GM18873 (cell line): ENCODE data around the gene SHISA7.
"Not testable (repeated sequence)": the region's sequence is repeated elsewhere in the genome, so short reads cannot be mapped to it uniquely, and the experiment has no call there.

ENCODE experiments used
- ATAC-seq: cut with Tn5 transposase; IDR thresholded peaks from one replicate; pipeline ENCODE4 v1.9.1; 2021; ENCODE audit warnings: mild to moderate bottlenecking, moderate library complexity, moderate number of reproducible peaks; ENCODE audit not compliant: unreplicated experiment, low FRiP score

SHISA7 gene

GRCh38 chr19:55448175-55448490, 5.0 kb upstream of the SHISA7 start:
- not testable (repeated sequence) for ATAC-seq

GRCh38 chr19:55447421-55448174, 4.5 kb upstream of the SHISA7 start:
- no peak for ATAC-seq

- no peak for ATAC-seq
Measured at GRCh38 chr19:55446060-55446459, 3.0 kb upstream of the SHISA7 start.

DNA sequence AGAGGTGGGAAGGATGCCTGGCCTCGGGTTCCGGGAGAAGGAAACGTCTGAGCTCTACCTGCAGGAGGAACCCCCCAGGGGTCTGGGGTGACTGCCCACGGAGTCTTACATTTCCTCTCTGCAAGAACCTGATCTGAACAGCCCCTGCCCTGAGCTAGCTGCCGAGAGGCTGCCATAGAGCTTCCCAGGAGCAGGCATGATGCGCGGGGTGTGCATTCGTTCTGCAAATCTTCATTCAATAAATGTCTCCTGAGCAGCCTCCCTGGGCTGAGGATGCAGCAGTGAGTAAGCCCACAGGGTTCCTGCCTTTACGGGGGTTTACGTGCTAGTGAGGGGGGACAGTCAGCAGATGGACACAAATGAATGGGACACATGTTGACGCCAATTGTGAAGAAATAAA, 1.5 kb upstream of the SHISA7 start:
- no peak for ATAC-seq

DNA sequence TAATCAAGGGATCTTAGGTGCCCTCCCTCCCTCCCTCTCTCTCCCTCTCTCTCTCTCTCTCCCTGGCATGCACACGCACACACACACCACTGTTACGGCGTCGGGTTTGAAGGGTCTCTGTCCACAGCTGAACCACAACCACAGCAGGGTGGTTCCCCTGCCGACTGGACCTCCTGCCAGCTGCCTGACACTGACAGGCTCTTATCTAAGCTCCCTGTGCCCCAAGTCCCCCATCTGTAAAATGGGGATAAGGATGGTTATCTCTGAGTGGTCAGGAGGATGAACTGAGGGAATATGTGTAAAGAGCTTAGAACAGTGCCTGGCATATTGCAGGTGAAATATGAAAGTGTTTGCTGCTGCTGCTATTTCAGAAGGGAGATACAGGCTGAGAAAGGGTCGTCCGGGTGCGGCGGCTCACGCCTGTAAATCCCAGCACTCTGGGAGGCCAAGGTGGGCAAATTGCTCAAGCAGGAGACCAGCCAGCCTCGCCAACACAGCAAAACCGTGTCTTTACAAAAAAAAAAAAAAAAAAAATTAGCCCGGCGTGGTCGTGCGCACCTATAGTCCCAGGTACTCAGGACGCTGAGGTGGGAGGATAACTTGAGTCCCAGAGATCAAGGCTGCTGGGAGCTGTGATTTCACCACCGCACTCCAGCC, 852 bp upstream of the SHISA7 start:
- ATAC-seq: no peak

GRCh38 chr19:55442372-55442961, 633 bp downstream of the SHISA7 start:
- no peak for ATAC-seq

GRCh38 chr19:55441692-55442321, 1.3 kb downstream of the SHISA7 start:
- ATAC-seq: no peak

GRCh38 chr19:55441319-55441691, 1.8 kb downstream of the SHISA7 start:
- ATAC-seq: no peak

- no peak for ATAC-seq
Measured at GRCh38 chr19:55440411-55441105, 2.5 kb downstream of the SHISA7 start.

GRCh38 chr19:55439052-55439451, 4.0 kb downstream of the SHISA7 start:
- no peak for ATAC-seq

DNA sequence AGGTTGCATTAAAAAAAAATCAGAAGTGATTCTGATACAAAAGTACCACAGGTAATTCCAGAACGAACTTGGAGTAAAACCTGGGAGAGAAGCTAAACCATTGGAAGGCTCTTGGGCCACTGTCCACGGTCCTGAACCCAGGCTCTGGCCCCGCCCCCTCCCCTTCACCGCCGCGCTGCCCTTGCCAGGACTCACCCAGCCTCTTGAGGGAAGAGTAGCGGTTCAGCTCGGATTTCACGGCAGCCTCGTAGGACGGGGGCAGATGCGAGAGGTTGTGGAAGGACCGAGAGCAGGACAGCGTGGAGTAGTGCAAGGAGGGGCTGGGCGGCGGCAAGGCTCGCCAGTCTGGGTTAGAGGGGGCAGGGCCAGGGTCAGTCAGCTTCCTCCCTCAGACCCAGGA, 5.7 kb downstream of the SHISA7 start:
- ATAC-seq: no peak

DNA sequence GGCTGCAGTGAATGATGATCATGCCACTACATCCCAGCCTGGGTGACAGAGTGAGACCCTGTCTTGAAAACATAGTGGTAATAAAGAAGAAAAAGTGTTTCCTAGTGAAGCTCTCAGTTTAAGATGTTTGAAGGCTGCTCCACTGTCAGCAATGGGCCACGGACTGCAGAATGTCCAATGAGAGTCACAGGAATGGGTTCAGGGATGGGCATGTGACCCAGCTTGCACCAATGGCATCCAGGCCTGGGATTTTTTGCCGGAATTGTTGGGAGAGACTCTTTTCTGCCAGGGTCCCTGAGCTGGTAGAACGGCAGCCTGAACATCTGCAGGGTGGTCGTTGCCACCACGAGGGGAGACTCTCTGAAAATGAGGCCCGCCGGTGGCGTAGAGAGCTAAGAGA, 6.3 kb downstream of the SHISA7 start:
- ATAC-seq: no peak

- no peak for ATAC-seq
Measured at GRCh38 chr19:55435020-55435419, 8.1 kb downstream of the SHISA7 start.

- no peak for ATAC-seq
Measured at GRCh38 chr19:55434356-55434919, 8.7 kb downstream of the SHISA7 start.

GRCh38 chr19:55433292-55433691, 9.8 kb downstream of the SHISA7 start:
- ATAC-seq: no peak

GRCh38 chr19:55432241-55432959, 10.7 kb downstream of the SHISA7 start:
- ATAC-seq: no peak

DNA sequence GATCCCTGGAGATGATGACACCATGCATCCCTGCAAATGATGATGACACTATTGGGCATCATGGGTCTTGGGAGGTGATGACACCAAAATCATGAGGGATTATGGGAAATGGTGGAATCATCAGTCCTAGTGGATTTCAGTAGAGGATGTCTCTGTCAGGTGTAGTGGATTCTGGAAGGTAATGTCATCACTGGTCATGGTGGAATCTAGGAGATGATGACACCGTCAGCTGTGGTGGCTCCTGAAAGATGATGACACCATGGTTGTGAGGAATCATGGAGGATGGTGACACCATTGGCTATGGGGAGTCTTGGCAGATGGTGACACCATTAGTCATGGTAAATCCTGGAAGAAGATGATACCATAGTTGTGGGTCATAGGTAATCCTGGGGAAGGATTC, 11.9 kb downstream of the SHISA7 start:
- ATAC-seq: no peak

DNA sequence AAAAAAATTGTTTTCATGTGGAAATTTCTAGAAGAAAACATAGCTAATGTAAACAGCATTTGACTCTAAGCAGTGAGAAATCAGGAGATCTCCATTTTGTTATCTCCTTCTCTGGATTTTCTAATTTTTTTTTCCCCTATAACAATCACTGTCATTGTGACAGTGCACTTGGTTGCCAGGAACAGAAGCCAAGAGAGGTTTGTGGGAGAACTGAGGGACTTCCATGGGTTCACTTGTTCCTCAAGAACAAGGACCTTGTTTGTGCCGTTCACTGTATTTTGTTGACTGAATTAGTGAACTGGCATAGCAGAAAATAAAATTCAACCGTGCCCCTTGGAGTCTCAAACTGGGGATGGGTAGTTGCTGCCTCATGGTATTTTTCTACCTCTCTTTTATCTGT, 17.1 kb downstream of the SHISA7 start:
- ATAC-seq: no peak

DNA sequence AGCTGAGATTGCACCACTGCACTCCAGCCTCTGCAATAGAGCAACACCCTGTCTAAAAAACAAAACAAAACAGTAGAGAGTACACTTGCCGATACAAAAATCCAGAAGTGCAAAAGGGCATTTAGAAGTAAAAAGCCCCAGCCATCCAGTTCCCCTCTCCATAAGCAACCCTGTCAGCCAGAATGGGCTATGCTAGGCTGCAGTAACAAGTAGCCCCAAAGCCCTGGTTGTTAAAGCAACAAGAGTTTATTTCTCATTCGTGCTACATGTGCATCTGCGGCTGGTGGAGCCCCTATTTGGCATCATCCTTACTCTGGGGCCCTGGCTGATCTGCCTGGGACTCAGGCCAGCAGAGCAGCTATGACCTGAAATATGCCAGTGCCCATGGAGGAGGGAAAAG, 18.6 kb downstream of the SHISA7 start:
- no peak for ATAC-seq
